Spleen (tissue), 11 donors: ENCODE measurements around the gene LRRFIP2. TPM values are rescaled to one million over a fixed set of nuclear protein-coding genes. Genes with fewer than 3 reads are reported as not detected.

Source experiments
- DNase-seq: peaks from one replicate; pipeline ENCODE4 v3.0.0-alpha.2; 2020
- H3K27ac ChIP-seq, 8 donors: fragments of 200-600 bp; sonication (generic) in 7 of 8; 1 replicate in 4 of 8; 2 replicates in 4 of 8; pipeline versions ENCODE4 v1.5.0 to v1.8.0; 2016 to 2021; ENCODE audit warnings: inconsistent platforms in 4 of 8, mild to moderate bottlenecking in 4 of 8, moderate library complexity in 1 of 8
- H3K27me3 ChIP-seq, 7 donors: fragments of 200-600 bp; sonication (generic) in 6 of 7; replicated peaks in 1 of 7; 1 replicate in 4 of 7; 2 replicates in 3 of 7; pipeline versions ENCODE4 v1.5.0 to v1.8.0; 2016 to 2021; ENCODE audit warnings: inconsistent platforms in 3 of 7, mild to moderate bottlenecking in 1 of 7
- H3K36me3 ChIP-seq, 6 donors: fragments of 200-600 bp; sonication (generic) in 5 of 6; 1 replicate in 4 of 6; 2 replicates in 2 of 6; pipeline versions ENCODE4 v1.5.0 to v1.8.0; 2016 to 2021; ENCODE audit warnings: inconsistent platforms in 2 of 6
- H3K4me1 ChIP-seq, 6 donors: fragments of 200-600 bp; sonication (generic) in 5 of 6; 1 replicate in 3 of 6; 2 replicates in 3 of 6; pipeline versions ENCODE4 v1.5.0 to v1.8.0; 2016 to 2021; ENCODE audit warnings: inconsistent platforms in 3 of 6
- H3K4me3 ChIP-seq, 8 donors: fragments of 200-600 bp; sonication (generic) in 7 of 8; 1 replicate in 4 of 8; 2 replicates in 4 of 8; pipeline versions ENCODE4 v1.5.0 to v1.8.0; 2016 to 2021; ENCODE audit warnings: inconsistent platforms in 4 of 8, mild to moderate bottlenecking in 4 of 8, moderate library complexity in 2 of 8
- H3K9me3 ChIP-seq, 8 donors: fragments of 200-600 bp; sonication (generic) in 7 of 8; 1 replicate in 4 of 8; 2 replicates in 4 of 8; pipeline versions ENCODE4 v1.5.0 to v1.8.0; 2016 to 2021; ENCODE audit warnings: inconsistent platforms in 4 of 8
- POLR2A ChIP-seq, 3 donors: fragments of 450-650 bp; IDR thresholded peaks; one replicate each; pipeline ENCODE4 v1.5.1; 2017; ENCODE audit warnings: antibody characterized with exemption in 3 of 3, mild to moderate bottlenecking in 1 of 3
- POLR2AphosphoS5 ChIP-seq, 3 donors: sonication (generic); formaldehyde crosslinking; IDR thresholded peaks; one replicate each; pipeline ENCODE4 v1.5.1; 2017; ENCODE audit warnings: antibody characterized with exemption in 3 of 3
- WGBS, 5 donors: extraction: QIAGEN DNeasy Blood & Tissue Kit in 3 of 5; methylation state at CpG; one replicate each; pipeline versions ENCODE4 v1.1.5 to v1.1.7; 2013 to 2018; 5-methylcytosine and 5-hydroxymethylcytosine counted together
- intact Hi-C: fragments of 100-400 bp; cut with DNase I; formaldehyde crosslinking; loops from one replicate; pipeline ENCODE4 v1.15.0; 2023; ENCODE audit warnings: low total_unique reads
- polyA plus RNA-seq, 3 donors: library from polyadenylated mRNA; stranded (reverse); fragments of 200-250 nt; gene quantifications; one replicate each; pipeline ENCODE4 v1.2.1, GENCODE V29; 2013
- total RNA-seq, 7 donors: library from RNA; depleted of rRNA in 3 of 7; stranded (reverse); fragments of >200 nt in 3 of 7; fragmentation: NEBNext Ultra II Directional in 4 of 7; extraction: Animal tissue kit (Norgen Biotek cat#: 25700) in 4 of 7; gene quantifications; one replicate each; pipeline versions ENCODE4 v1.1.0 to v1.2.1, GENCODE V29; 2016 to 2021
- TF ChIP-seq, protein P1 (sequence below), 11 experiments: fragments of 200-600 bp in 7 of 11; fragments of 450-650 bp in 4 of 11; sonication (generic) in 4 of 11; IDR thresholded peaks in 8 of 11; conservative IDR thresholded peaks in 3 of 11; 1 replicate in 7 of 11; 2 replicates in 4 of 11; pipeline versions ENCODE4 v1.4.0 to v1.8.0; 2016 to 2021; ENCODE audit warnings: antibody characterized with exemption in 11 of 11, inconsistent platforms in 4 of 11, mild to moderate bottlenecking in 1 of 11
- donor health status: healthy with polysubstance abuse.
- donor health status: DM: no; HTN: no; CAD: no; lungs with moderate emphysema.
- donor health status: DM: no; HTN: no; CAD: no.
- donor health status: Bipolar disorder and iron deficiency.
- donor health status: healthy.
- donor health status: DM: no; HTN: no; CAD: no.
- donor health status: DM: yes; HTN: yes; CAD: no.

LRRFIP2 gene
- total and polyA plus RNA-seq, 10 donors = 18.9 to 111 (median 86.9) TPM

DNA sequence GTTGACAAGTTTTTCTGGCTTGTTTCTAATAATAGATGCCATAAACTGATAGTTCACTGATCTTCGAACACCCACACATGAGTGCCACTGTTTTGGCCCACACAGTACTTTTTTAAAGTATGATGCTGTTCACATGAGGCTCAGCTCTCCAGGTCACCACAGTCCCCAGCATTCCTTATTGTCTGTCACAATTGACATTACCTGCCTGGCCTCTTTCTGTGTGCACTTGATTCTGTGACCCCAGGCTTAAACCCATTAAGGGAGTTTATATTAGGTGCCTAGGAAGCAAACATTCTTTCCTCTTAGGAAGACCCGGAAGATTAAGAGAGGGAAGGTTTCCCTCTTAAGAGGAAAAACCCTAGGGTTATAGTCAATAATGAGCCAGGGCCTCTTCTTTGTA is 24.2 kb upstream of the LRRFIP2 start:
- intact Hi-C loops = no loop called here

DNA sequence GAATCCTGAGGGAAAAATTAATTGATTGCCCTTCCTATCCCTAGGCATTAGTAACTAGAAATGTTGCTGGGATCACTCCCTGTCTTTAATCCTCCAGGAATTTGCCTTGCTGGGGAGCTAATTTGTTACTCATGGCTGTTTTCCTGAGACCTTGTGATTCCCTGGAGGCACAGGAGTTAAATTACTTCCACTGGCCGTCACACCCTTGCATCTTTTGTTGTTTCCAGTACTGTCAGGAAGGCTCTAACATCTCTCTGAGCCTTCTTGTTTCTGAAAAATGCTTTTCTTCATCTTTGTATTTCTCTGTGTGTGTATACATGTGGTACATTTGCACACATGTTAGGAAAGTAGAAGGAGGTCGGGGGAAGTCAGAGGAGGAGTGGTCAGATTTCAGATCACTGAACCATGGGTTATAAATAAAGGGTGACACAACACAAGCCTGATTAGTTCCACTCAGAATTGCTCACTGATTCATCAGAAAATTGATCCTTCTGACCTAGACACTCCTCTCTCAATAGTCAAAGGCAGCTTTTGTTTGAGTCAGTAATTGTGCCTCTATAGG is 23.5 kb upstream of the LRRFIP2 start:
- Histone ChIP-seq H3K9me3 (no peaks in the 10 kb centered on the region), H3K27ac (no peak overlapping the region), H3K36me3 (no peaks in the 10 kb centered on the region), H3K27me3 (no peaks in the 10 kb centered on the region), H3K4me1 (no peaks in the 10 kb centered on the region), H3K4me3 (no peak overlapping the region)
- intact Hi-C loops = no loop called here
- no peak for DNase-seq
- 56 to 78% (median 67%) methylated on average over 2 of the region's 2 CpGs for WGBS, 5 donors
- no peak for TF ChIP-seq POLR2A (IDR thresholded peaks at IDR 0.05)
- TF ChIP-seq POLR2AphosphoS5 (IDR thresholded peaks at IDR 0.05) = no peak
- TF ChIP-seq, protein P1, sequence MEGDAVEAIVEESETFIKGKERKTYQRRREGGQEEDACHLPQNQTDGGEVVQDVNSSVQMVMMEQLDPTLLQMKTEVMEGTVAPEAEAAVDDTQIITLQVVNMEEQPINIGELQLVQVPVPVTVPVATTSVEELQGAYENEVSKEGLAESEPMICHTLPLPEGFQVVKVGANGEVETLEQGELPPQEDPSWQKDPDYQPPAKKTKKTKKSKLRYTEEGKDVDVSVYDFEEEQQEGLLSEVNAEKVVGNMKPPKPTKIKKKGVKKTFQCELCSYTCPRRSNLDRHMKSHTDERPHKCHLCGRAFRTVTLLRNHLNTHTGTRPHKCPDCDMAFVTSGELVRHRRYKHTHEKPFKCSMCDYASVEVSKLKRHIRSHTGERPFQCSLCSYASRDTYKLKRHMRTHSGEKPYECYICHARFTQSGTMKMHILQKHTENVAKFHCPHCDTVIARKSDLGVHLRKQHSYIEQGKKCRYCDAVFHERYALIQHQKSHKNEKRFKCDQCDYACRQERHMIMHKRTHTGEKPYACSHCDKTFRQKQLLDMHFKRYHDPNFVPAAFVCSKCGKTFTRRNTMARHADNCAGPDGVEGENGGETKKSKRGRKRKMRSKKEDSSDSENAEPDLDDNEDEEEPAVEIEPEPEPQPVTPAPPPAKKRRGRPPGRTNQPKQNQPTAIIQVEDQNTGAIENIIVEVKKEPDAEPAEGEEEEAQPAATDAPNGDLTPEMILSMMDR (IDR thresholded peaks at IDR 0.05 in 8 of 11, conservative IDR thresholded peaks at IDR 0.05 in 3 of 11) = no peak

More for the DNA sequence above, 24.2 kb upstream of the LRRFIP2 start:
- 88 to 92% (median 89%) methylated on average over 2 of the region's 2 CpGs for WGBS, 5 donors
- no peaks in the 10 kb centered on the region for H3K4me1 ChIP-seq
- H3K4me3 ChIP-seq = no peak overlapping the region
- no peak overlapping the region for H3K27ac ChIP-seq
- no peaks in the 10 kb centered on the region for H3K9me3 ChIP-seq
- TF ChIP-seq POLR2A (IDR thresholded peaks at IDR 0.05) (no peak), POLR2AphosphoS5 (IDR thresholded peaks at IDR 0.05) (no peak)
- TF ChIP-seq, protein P1 (IDR thresholded peaks at IDR 0.05 in 8 of 11, conservative IDR thresholded peaks at IDR 0.05 in 3 of 11) = no peak
- DNase-seq = no peak
- H3K36me3 ChIP-seq = no peaks in the 10 kb centered on the region
- H3K27me3 ChIP-seq = no peaks in the 10 kb centered on the region

DNA sequence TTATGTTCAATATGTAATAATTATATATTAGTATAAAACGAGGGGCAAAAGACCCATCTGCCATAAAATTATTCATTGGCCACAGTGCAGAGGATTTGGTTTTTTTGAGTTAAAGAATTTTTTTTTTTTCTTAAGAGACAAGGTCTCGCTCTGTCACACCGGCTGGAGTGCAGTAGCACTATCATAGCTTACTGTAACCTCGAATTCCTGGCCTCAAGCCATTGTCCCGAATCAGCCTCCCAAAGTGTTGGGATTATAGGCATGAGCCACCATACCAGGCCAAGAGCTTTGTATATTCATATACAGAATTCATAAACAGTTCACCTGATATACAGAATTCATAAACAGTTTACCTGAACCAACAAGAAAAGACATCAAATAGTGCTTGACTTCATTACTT is 20.2 kb upstream of the LRRFIP2 start:
- Histone ChIP-seq H3K9me3 (no peaks in the 10 kb centered on the region), H3K4me1 (no peaks in the 10 kb centered on the region), H3K4me3 (no peak overlapping the region), H3K27ac (no peak overlapping the region), H3K36me3 (no peaks in the 10 kb centered on the region), H3K27me3 (no peaks in the 10 kb centered on the region)
- 87 to 96% (median 93%) methylated on average over 5 of the region's 5 CpGs for WGBS, 5 donors
- no peak for DNase-seq
- TF ChIP-seq POLR2A (IDR thresholded peaks at IDR 0.05) (no peak), POLR2AphosphoS5 (IDR thresholded peaks at IDR 0.05) (no peak)
- intact Hi-C loops = no loop called here

DNA sequence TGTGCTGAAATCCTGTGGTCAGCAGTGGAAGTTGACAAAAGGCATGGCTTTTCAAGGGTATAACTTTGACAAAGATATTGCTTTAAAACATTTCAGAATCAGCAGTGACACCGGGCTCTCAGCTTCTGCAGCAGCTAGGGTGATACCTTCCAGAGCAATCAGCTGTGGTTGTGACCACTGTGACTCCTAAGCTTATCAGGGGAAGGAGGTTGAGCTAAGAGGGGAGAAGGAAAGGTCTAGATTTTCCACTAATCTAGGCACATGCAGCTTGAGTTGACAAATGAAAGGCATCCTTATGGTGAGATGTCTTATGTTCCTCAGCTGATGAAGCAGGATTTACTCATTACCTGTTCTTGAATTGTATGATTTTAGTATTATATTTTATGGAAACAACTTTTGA is 16.3 kb upstream of the LRRFIP2 start:
- 66 to 94% (median 92%) methylated on average over 1 of the region's 1 CpG for WGBS, 5 donors
- no peak for TF ChIP-seq POLR2A (IDR thresholded peaks at IDR 0.05)
- TF ChIP-seq, protein P1 (IDR thresholded peaks at IDR 0.05 in 8 of 11, conservative IDR thresholded peaks at IDR 0.05 in 3 of 11) = no peak
- no peak for TF ChIP-seq POLR2AphosphoS5 (IDR thresholded peaks at IDR 0.05)

DNA sequence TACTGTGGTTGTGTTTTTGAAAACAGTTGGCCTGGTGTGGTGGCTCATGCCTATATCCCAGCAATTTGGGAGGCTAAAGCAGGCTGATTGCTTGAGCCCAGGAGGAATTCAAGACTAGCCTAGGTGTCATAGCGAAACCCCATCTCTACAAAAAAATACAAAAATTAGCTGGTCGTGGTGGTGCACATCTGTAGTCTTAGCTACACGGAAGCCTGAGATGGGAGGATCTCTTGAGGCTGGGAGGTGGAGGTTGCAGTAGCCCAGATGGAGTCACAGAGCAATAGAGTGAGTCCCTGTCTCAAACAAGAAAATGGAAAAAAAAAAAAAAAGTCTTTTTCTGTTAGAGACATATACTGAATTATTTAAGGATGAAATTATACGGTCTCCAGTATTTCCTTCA is 14.7 kb upstream of the LRRFIP2 start:
- WGBS, 5 donors = 69 to 77% (median 70%) methylated on average over 4 of the region's 4 CpGs
- Histone ChIP-seq H3K27ac (no peak overlapping the region), H3K36me3 (no peaks in the 10 kb centered on the region), H3K4me1 (no peaks in the 10 kb centered on the region), H3K27me3 (no peaks in the 10 kb centered on the region), H3K9me3 (no peaks in the 10 kb centered on the region), H3K4me3 (no peak overlapping the region)
- no peak for TF ChIP-seq POLR2A (IDR thresholded peaks at IDR 0.05)
- no peak for TF ChIP-seq POLR2AphosphoS5 (IDR thresholded peaks at IDR 0.05)
- TF ChIP-seq, protein P1 (IDR thresholded peaks at IDR 0.05 in 8 of 11, conservative IDR thresholded peaks at IDR 0.05 in 3 of 11) = no peak
- no peak for DNase-seq
- intact Hi-C loops = no loop called here

More for the DNA sequence above, 16.3 kb upstream of the LRRFIP2 start:
- intact Hi-C loops = no loop called here
- H3K4me1 ChIP-seq = no peaks in the 10 kb centered on the region
- no peak for DNase-seq
- no peaks in the 10 kb centered on the region for H3K27me3 ChIP-seq
- no peak overlapping the region for H3K27ac ChIP-seq
- no peak overlapping the region for H3K4me3 ChIP-seq
- H3K9me3 ChIP-seq = no peaks in the 10 kb centered on the region
- no peaks in the 10 kb centered on the region for H3K36me3 ChIP-seq
